ENCODE data around the gene NKIRAS1. TPM values are rescaled to one million over a fixed set of nuclear protein-coding genes. Genes with fewer than 3 reads are reported as not detected.

NKIRAS1 gene
- polyA plus RNA-seq, 3 donors, result 0.69 to 2.0 (median 1.9) TPM

DNA sequence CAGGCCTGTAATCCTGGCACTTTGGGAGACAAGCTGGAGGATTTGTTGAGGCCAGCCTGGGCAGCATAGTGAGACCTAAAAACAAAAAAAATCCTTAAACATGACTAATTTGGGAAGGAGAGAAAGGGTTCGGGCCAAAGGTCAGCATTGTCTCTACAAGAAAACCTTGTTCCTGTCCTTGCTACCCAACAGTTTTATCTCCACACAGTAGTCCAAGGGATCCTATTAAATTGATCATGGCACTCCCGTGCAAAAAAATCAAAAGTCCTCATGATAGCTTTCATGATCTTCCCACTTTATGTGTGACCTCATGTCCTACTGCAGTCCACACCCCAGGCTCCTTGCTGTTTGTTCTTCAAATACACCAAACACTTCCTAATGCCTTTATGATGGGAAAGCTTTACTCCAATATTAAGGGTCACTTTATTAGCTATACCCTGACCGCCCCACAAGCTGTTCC is 4.3 kb upstream of the NKIRAS1 start:
- Histone ChIP-seq H3K9ac (ENCODE audit: insufficient read depth, low read length, poor library complexity, severe bottlenecking) (no peak overlapping the region), H3K4me2 (replicated peaks; ENCODE audit: extremely low read depth, low read length, poor library complexity, severe bottlenecking) (no peak overlapping the region), H3K9me3 (replicated peaks in 1 of 2; ENCODE audit: control insufficient read depth in 1 of 2, insufficient read depth in 1 of 2, low read length in 2 of 2) (no peaks in the 10 kb centered on the region), H2AFZ (ENCODE audit: insufficient read depth, low read depth, low read length, poor library complexity, severe bottlenecking) (no peak overlapping the region), H3K27me3 (ENCODE audit: control insufficient read depth in 2 of 2, insufficient read depth in 2 of 2, low read length in 2 of 2) (no peaks in the 10 kb centered on the region), H3K4me1 (ENCODE audit: control insufficient read depth in 1 of 2, insufficient read depth in 2 of 2, low read length in 2 of 2) (peaks cover 16 to 22% of the 10 kb centered on the region in 2 donors), H3K4me3 (replicated peaks in 1 of 3; ENCODE audit: low read depth in 2 of 3, low read length in 3 of 3) (no peak overlapping the region), H4K20me1 (ENCODE audit: insufficient read depth, low read length) (peaks cover 32% of the 10 kb centered on the region), H3K27ac (ENCODE audit: low read depth in 1 of 2, low read length in 2 of 2) (peak overlapping the region in 1 of 2 donors; percentile 3), H3K36me3 (replicated peaks in 1 of 2; ENCODE audit: control insufficient read depth in 1 of 2, insufficient read depth in 2 of 2, low read length in 2 of 2) (peaks cover 22 to 52% of the 10 kb centered on the region in 2 donors), H3K79me2 (ENCODE audit: insufficient read depth, low read length) (peaks cover 21% of the 10 kb centered on the region)
- TF ChIP-seq CTCF (IDR thresholded peaks at IDR 0.05), result no peak
- Mint-ChIP-seq H3K9me3 (peaks cover 0 to 2% (median 0%) of the 10 kb centered on the region in 7 donors), H3K4me1 (peaks cover 31% of the 10 kb centered on the region), H3K27me3 (ENCODE audit: low read depth in 3 of 3) (peaks cover 3 to 4% (median 3%) of the 10 kb centered on the region in 3 donors), H3K27ac (peak overlapping the region in 3 of 7 donors; percentile 9 to 18 (median 10)), H3K36me3 (peaks cover 36 to 40% of the 10 kb centered on the region in 2 donors), H3K4me3 (no peak overlapping the region)
- 80% methylated on average over 1 of the region's 3 CpGs for WGBS (ENCODE audit: insufficient coverage)
- DNase-seq, result no peak
- intact Hi-C loops (cut with micrococcal nuclease), result no loop called here

GRCh38 chr3:23920151-23920655 is 3.4 kb upstream of the NKIRAS1 start:
- TF ChIP-seq CTCF (IDR thresholded peaks at IDR 0.05), result no peak
- peaks cover 8 to 11% (median 10%) of the 10 kb centered on the region in 3 donors for H3K27me3 Mint-ChIP-seq (ENCODE audit: low read depth in 3 of 3)
- H3K4me1 ChIP-seq (ENCODE audit: control insufficient read depth in 1 of 2, insufficient read depth in 2 of 2, low read length in 2 of 2), result peaks cover 25 to 30% of the 10 kb centered on the region in 2 donors
- H3K4me1 Mint-ChIP-seq, result peaks cover 39% of the 10 kb centered on the region
- peaks cover 21% of the 10 kb centered on the region for H3K79me2 ChIP-seq (ENCODE audit: insufficient read depth, low read length)
- H3K9ac ChIP-seq (ENCODE audit: insufficient read depth, low read length, poor library complexity, severe bottlenecking), result no peak overlapping the region
- DNase-seq, result no peak
- no peak overlapping the region for H3K4me2 ChIP-seq (replicated peaks; ENCODE audit: extremely low read depth, low read length, poor library complexity, severe bottlenecking)
- H3K27me3 ChIP-seq (ENCODE audit: control insufficient read depth in 2 of 2, insufficient read depth in 2 of 2, low read length in 2 of 2), result no peaks in the 10 kb centered on the region
- 90% methylated on average over 2 of the region's 5 CpGs for whole genome bisulfite sequencing (ENCODE audit: insufficient coverage)
- peaks cover 32% of the 10 kb centered on the region for H4K20me1 ChIP-seq (ENCODE audit: insufficient read depth, low read length)
- no peaks in the 10 kb centered on the region for H3K9me3 ChIP-seq (replicated peaks in 1 of 2; ENCODE audit: control insufficient read depth in 1 of 2, insufficient read depth in 1 of 2, low read length in 2 of 2)
- no peak overlapping the region for H2AFZ ChIP-seq (ENCODE audit: insufficient read depth, low read depth, low read length, poor library complexity, severe bottlenecking)
- peak overlapping the region in 4 of 7 donors; percentile 6 to 69 (median 46) for H3K27ac Mint-ChIP-seq
- H3K27ac ChIP-seq (ENCODE audit: low read depth in 1 of 2, low read length in 2 of 2), result peak overlapping the region in 1 of 2 donors; percentile 28
- H3K4me3 Mint-ChIP-seq, result no peak overlapping the region
- intact Hi-C loops (cut with micrococcal nuclease), result no loop called here
- H3K9me3 Mint-ChIP-seq, result peaks cover 0 to 2% (median 0%) of the 10 kb centered on the region in 7 donors
- H3K36me3 ChIP-seq (replicated peaks in 1 of 2; ENCODE audit: control insufficient read depth in 1 of 2, insufficient read depth in 2 of 2, low read length in 2 of 2), result peaks cover 22 to 52% of the 10 kb centered on the region in 2 donors
- H3K36me3 Mint-ChIP-seq, result peaks cover 36 to 40% of the 10 kb centered on the region in 2 donors
- no peak overlapping the region for H3K4me3 ChIP-seq (replicated peaks in 1 of 3; ENCODE audit: low read depth in 2 of 3, low read length in 3 of 3)

All from CD14-positive monocyte (primary cell).